ENCODE measurements around the gene CHRDL2.
"Not testable (repeated sequence)": the region's sequence is repeated elsewhere in the genome, so short reads cannot be mapped to it uniquely, and the experiment has no call there.

CHRDL2 gene, protein sequence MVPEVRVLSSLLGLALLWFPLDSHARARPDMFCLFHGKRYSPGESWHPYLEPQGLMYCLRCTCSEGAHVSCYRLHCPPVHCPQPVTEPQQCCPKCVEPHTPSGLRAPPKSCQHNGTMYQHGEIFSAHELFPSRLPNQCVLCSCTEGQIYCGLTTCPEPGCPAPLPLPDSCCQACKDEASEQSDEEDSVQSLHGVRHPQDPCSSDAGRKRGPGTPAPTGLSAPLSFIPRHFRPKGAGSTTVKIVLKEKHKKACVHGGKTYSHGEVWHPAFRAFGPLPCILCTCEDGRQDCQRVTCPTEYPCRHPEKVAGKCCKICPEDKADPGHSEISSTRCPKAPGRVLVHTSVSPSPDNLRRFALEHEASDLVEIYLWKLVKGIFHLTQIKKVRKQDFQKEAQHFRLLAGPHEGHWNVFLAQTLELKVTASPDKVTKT

DNA sequence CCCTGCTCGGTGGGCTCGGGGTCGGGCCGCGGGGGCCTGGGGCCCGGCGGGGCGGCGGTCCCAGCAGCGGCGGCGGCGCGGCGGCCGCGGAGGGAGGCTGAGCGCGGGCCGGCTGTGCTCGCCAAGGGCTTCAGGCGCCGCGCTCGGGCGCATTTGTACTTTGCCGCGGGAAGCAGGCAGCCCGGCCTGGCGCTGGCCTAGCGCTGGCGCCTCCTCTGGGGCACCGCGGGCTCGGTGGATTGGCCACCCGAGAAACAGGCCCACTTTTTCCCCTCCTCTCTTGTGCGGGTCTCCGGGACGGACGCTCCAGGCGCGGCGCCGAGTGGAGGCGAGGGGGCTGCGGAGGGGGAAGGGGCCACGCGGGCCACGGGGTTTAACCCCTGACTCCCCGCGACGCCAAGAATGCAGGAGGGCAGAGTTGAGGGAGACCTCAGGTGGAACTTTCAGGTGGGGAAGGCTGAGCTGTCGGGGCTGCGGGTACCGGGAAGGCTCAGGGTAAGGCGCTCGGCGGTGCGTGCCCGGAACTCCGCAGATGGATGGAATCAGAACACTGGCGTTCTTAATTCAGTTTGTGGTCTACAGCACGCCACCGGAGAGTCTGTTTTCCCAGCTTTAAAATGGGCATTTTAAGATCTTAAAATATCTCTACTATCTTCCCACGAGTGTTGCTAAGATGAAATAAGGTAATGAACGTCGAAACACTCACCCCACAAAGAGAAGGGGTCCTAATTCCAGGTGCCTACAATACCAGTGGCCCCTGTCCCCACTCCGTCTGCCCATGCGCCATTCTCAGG lies at the start of gene CHRDL2:
Gene CHRDL2, minus strand, starts transcription at position 126 of the 794 bp plus-strand sequence. CDS start 538 bp downstream, outside the sequence.
- DNase-seq: no peak

DNA sequence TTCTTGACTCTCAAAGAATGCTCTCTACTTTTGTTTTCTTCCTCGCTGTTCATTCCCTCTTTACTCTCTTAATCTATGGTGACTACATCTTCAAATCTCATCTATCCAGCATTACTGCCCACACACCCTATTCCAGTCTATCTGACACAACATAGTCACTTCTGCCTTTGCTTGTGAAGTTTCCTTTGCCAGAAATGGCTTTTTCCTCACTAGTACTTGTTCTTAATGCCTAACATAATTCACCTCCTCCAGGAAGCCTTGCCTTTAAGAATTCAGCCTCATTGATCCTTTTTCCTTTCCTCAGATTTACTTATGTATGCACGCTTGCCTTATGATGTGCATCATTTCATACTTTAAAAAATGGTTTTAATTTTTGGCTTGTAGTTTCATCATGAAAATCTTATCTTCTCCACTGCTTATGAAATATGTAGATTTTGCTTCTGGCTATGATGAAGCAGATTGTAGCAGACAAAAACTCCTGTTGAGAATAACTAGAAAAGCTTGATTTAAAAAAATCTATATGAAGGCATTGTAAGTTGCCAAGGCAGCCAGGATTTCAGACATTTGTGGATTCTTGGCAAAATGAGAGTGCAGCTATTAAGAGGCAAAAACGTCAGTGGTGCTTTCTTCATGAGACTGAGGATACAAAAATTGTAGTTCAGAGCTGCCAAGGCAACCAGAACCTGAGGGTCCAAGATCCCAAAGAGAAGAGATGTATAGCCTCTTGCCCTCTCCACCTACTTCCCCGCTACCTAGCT lies 49.2 kb upstream of the CHRDL2 start:
- DNase-seq: no peak

DNA sequence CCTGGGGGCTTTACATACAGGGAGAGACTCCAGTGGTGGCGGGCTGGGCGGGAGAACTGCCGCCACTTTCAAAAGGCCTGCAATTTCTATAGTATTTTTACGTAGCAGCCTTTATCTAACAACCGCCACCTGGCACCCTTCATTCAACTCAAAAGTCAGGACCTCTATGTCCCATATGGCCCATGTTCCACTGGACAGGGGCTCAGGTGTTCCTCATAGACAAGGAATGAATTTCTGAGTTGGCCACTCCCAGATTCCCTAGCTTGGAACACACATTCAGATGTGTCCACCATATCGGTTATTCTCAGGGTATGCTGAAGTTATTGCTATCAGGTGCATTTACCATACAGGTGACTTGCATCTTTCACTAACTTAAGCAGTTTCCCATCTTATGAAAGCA lies 47.4 kb upstream of the CHRDL2 start:
- DNase-seq: no peak

DNA sequence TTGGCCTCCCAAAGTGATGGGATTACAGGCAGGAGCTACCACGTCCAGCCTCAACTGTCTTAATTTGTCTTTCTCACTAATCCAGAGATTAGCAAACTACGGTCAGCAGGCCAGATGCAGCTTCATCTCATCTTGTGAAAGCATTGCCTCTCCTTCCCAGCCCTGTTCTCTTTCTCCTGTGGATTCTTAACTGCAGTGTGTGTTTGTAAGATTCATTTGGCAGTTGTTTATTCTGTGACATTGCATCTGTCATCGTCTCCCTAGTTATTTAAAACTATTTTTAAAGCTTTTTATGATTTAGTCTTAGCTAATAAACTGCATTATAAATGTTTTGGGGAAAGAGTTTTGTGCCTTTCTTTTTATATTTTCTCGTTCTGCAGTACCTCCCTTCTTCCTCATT lies 46.7 kb upstream of the CHRDL2 start:
- no peak for DNase-seq

DNA sequence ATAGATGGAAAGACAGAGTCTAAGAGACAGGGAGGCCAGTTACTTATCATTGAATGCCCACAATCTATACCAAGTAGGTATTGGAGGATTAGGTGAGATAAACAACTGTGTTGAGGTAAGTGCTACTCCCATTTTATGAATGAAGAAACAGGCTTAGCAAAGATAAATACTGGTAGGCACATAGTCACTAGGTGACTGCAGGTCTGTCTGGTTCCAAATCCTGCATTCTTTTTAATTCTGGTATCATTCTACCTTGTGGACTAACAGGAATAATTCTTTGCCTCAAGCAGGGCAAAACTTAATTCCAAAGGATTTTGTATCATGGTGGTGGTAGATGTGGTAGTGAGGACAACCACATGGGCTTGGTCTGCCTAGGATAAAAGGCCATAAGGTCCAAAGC lies 45.8 kb upstream of the CHRDL2 start:
- no peak for DNase-seq

DNA sequence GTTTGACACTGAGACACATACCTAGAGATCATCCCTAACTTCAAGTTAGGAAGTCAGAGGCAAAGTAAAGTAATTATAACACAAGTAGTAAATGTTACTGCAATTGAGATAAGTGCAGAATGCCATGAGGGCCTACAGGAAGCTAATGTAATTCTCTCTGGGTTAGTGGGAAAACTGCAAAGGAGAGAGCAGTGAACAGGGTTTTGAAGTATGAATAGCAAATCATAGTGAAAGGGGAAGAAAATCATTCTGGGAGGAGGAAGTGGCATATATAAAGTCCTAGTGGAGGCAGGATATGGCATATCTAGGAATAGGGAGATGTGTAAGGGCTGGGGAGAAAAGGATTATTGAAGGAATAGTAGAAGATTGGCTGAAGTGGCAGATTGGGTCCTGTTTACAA lies 45.3 kb upstream of the CHRDL2 start:
- no peak for DNase-seq

DNA sequence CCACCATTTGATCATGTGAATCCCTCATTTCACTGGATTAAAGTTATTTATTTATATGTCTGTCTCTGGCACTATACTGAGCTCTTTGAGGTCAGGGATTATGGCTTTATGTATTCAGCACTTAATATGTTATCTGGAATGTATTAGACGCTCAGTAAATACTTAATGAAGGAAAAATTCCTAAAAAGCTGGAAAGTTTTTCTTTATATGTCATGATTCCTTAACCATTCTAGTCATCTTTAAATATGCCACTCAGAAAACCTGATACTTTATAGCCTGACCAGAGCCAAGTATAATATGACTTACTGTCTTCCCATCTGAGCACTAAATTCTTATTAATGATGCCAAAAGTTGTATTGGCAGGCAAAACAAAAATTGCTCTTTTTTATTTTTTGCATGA lies 44.5 kb upstream of the CHRDL2 start:
- no peak for DNase-seq

DNA sequence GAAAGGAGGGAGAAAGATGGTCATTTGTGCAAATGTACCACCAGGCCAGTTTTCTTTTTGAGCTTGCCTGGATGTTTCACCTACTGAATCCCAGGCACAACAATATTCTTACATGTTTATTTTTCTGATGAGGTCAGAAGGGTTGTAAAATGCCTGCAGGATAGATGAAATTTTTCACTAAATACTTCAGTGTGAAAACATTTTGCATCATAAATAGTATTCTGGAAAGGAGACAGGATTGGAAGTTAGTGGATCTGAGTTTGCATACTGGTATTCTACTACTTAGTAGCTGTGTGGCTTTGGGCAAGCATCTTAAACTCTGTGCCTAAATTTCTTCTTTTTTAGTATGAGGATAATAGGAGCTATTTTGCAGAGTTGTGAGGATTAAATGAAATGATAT lies 42.2 kb upstream of the CHRDL2 start:
- DNase-seq: no peak

DNA sequence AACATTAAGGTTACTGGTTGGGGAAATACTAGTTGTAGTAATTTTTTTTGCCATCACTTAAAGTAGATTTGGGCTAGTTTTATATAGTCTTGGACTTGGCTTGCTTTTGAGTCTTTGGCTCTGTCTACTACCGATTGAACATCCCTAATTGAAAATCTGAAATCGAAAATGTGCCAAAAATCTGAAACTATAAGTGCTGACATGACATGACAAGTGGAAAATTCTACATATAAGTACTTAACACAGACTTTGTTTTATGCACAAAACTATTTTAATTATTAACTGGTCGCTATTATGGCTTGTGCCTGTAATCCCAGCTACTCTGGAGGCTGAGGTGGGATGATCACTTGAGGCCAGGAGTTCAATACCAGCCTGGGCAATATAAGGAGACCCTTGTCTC lies 39.9 kb upstream of the CHRDL2 start:
- no peak for DNase-seq

DNA sequence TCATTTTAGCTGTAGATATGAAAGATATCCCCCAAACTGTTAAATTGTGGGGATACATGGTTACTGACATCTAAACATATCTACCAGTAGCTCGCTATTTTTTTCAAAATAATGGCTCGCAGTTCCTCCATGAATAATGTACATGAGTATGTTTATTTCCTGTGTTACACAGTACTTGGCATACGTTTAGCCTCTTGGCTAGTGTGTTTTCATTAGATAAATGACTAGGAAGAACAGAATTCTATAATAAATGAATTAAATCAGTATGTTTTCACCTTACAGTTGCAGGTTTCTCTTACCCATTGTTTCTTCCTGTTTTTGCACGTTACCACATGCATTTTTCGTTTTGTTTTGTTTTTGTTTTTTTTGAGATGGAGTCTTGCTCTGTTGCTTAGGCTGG lies 39.2 kb upstream of the CHRDL2 start:
- no peak for DNase-seq

DNA sequence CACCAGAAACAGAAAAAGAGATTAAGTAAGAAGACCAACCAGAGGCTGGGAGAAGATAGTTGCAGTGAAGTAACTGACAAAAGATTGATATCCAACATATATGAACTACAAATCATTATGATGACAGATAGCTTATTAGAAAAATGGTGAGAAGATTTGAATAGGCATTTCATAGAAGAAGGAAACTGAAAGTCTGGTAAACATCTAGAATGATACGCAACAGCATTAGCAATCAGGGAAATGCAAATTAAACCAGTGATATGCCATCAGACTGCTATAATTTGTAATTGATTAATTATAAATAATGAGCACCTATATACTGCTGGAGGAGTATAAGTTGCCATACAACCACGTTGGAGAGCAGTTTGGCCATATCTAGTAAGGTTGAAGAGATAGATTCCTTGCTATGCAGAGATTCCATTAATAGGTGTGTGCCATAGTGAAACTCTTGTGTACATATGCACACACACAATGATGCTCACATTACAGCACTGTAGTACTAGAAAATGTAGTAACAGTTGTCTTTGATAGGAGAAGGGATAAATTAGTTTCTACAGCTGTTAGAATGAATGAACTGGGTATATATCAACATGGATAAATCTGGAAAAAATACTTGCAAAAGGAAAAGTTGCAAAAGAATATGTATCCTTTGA lies 38.0 kb upstream of the CHRDL2 start:
- no peak for DNase-seq

DNA sequence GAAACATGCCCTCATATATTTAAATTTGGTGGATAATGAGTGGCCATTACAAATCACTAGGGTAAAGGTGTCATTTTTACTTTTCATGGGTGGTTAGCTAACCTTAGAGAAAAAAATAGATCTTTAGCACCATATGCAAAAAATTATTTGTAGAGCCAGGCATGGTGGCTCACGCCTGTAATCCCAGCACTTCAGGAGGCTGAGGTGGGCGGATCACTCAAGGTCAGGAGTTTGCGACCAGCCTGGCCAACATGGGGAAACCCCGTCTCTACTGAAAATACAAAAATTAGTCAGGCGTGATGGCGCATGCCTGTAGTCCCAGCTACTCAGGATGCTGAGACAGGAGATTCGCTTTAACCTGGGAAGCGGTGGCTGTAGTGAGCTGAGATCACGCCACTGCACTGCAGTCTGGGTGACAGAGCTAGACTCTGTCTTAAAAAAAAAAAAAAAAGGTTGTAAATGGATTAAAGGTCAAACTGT lies 37.0 kb upstream of the CHRDL2 start:
- DNase-seq: not testable (repeated sequence)

DNA sequence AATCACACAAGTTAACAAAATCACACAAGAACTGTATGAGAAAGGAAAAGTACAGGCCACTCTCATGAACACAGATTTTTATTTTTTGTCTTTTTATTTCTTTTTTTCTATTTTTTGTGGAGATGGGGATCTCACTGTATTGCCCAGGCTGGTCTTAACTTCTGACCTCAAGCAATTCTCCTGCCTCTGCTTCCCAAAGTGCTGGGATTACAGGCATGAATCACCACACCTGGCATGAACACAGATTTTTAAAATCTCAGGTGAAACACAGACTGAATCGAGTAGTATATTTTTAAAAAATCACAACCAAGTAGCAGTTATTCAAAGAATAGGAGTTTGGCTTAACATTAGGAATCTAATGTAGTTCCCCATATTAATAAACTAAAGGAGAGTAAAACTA lies 35.7 kb upstream of the CHRDL2 start:
- DNase-seq: no peak

DNA sequence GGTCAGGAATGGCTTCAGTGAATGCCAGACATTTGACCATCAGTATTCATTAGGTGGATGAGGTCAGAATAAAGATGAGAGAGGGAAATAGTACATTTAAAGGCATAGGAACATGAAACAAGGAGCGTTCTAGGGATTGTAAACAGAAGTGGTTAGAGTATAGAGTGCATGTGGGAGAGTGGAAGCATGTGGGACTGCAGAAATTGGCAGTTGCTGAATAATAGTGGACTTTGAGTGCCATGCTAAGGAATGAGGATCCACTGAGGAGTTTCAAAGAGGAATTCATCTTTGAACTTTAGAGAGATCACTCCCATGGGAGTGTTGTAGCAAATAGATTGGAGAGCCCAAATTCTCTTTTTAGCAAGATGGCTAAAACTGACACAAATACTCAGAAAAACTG lies 25.3 kb upstream of the CHRDL2 start:
- no peak for DNase-seq

DNA sequence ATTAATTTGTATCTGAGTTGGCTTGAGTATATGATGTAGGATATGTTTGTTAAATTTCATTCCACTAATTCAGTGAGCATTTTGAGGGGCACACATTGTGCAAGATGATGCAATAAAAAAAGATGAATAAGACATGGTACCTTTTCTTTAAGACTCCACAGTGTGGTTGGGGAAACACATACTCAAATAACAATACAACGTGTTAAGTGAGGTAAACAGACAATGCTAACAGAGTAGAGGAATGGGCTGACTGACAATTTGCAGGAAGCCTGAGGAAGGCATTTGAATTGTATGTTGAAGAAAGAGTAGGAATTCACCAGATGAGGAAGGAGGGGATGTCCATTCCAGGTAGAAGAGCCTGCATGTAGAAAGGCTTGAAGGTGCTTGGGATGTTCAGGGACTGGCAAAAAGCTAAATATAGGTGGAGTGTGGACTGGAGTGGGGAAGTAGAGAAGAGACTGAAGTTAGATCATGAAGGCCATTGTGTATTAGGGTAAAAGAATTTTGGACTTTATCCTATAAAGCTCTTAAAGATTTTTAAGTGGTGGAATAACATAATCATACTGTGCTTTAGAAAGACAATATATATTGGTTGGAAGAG lies 24.3 kb upstream of the CHRDL2 start:
- DNase-seq: no peak

DNA sequence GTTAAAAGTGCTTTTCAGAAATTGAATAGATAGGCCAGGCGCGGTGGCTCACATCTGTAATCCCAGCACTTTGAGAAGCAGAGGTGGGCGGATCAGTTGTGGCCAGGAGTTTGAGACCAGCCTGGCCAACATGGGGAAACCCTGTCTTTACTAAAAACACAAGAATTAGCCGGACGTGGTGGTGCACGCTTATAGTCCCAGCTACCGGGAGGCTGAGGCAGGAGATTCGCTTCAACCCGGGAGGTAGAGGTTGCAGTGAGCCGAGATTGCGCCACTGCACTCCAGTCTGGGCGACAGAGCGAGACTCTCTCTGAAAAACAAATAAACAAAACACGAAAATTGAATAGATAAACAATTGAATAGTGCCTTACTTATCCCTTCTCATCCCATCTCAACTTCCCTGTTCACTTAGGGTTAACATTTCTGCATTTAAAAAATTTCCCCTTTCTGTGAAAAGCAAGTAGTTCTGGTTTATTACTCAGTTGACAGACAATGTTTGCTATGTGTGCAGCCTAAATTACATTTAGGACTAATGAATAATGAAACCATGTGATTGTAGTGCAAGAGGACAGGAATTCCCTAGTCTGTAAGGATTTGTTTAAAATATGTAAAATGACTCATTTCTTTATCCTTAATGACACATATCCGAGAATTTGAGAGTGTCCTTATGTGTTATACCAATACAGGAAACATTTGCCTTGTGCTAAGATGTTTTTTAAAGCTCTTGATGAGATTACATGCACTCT lies 23.5 kb upstream of the CHRDL2 start:
- DNase-seq: peak; percentile 69

DNA sequence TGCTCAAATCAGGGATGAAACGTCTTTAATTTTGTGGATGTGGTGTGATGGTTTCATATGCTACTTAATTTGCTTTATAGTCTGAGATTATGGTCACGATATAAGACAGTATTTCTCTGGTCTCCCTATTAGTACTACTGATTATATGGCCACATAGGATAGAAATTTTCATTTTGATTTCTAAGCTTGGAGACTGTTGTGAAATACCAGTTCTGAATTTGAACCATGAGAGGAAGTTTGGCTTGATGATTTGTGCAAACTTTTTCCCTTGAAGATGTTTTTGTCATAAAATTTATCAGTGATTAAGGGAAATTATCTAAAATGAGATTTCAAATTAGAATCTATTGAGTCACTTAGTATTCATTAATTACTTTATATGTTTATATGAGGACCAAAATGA lies 20.1 kb upstream of the CHRDL2 start:
- no peak for DNase-seq

DNA sequence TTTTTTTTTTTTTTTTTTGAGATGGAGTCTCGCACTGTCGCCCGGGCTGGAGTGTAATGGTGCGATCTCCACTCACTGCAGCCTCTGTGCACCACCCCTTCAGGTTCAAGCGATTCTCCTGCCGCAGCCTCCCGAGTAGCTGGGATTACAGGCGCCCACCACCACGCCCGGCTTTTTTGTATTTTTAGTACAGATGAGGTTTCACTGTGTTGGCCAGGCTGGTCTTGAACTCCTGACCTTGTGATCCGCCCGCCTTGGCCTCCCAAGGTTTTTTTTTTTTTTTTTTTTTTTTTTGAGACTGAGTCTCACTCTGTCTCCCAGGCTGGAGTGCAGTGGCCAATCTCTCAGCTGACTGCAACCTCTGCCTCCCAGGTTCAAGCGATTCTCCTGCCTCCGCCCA lies 19.4 kb upstream of the CHRDL2 start:
- not testable (repeated sequence) for DNase-seq

DNA sequence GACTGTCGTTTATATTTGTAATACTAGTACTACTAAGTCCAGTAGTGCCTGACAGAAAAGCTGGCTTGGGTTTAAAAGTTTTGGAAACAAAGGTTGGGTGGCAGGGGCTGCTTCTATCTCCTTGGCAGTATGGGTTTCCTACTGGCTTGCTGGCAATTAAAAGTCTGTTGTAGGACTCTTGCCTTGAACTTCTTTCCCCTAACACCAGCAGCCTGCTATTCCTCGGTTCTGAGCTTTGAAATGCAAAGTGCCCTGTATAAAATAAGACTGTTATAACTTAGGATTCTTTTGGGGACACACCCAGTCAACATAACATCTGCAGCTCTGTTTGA lies 18.7 kb upstream of the CHRDL2 start:
- DNase-seq: no peak

DNA sequence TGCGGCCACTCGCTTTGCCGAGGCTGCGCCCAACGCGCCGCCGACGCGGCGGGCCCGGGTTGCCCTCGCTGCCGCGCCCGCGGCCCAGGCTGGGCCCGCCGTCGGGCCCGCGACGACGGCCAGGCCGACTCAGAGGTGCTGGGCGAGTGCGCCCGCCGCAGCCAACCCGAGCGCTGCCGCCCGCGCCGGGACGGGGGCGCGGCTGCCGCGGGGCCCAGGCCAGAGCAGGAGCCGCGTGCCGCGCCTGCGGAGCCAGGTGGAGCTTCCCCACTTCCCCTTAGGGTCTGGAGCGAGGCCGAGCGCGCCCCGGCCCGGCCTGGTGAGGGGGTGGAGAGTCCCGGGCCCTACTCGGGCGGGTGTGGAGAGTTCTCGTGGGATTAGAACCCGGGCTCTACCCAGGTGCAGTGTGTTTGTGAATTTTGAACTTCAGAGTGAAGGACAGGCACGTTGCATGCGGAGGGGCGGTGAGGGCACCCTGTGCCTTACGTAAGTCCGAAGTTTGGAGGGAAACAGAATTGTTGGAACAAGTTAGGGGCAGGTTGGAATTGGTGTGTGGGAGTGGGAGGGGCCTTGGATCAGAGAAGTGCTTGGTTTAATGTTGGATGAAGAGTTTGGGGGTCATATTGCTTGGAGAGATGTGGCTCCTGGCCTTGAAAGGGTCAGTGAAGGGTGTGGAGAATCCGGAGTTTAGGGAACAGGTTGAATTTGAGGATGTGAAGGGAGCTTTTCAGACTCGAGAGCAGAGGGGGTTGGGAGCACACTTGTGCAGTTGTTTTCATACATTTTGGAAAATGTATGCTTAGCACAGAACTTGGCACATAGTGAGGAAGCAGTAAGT lies 18.1 kb upstream of the CHRDL2 start:
- DNase-seq: no peak

All from NCI-H1048 (cell line).